ENCODE results near the gene LMBR1.

GRCh38 chr7:156780724-156781455, 112.1 kb downstream of the LMBR1 start:
- TF ChIP-seq, protein P1, sequence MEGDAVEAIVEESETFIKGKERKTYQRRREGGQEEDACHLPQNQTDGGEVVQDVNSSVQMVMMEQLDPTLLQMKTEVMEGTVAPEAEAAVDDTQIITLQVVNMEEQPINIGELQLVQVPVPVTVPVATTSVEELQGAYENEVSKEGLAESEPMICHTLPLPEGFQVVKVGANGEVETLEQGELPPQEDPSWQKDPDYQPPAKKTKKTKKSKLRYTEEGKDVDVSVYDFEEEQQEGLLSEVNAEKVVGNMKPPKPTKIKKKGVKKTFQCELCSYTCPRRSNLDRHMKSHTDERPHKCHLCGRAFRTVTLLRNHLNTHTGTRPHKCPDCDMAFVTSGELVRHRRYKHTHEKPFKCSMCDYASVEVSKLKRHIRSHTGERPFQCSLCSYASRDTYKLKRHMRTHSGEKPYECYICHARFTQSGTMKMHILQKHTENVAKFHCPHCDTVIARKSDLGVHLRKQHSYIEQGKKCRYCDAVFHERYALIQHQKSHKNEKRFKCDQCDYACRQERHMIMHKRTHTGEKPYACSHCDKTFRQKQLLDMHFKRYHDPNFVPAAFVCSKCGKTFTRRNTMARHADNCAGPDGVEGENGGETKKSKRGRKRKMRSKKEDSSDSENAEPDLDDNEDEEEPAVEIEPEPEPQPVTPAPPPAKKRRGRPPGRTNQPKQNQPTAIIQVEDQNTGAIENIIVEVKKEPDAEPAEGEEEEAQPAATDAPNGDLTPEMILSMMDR (IDR thresholded peaks at IDR 0.05): no peak
- no peak for TF ChIP-seq POLR2A (IDR thresholded peaks at IDR 0.05; ENCODE audit: low read depth)
